HUES64 (cell line): ENCODE results near the gene NUDT4.

Source experiments
- H3K27ac ChIP-seq: 2 replicates; pipeline ENCODE4 v1.7.0; 2013; ENCODE audit warnings: low read depth, low read length, inconsistent platforms
- H3K27me3 ChIP-seq: 2 replicates; pipeline ENCODE4 v1.6.1; 2013; ENCODE audit warnings: mild to moderate bottlenecking, low read length; ENCODE audit not compliant: insufficient read depth
- H3K36me3 ChIP-seq: 2 replicates; pipeline ENCODE4 v1.6.1; 2013; ENCODE audit warnings: mild to moderate bottlenecking, low read length; ENCODE audit not compliant: insufficient read depth
- H3K4me1 ChIP-seq: 2 replicates; pipeline ENCODE4 v1.6.1; 2013; ENCODE audit warnings: mild to moderate bottlenecking, low read length, moderate library complexity; ENCODE audit not compliant: insufficient read depth
- H3K4me3 ChIP-seq: 2 replicates; pipeline ENCODE4 v1.5.1; 2013; ENCODE audit warnings: mild to moderate bottlenecking, low read length, moderate library complexity
- H3K9ac ChIP-seq: 2 replicates; pipeline ENCODE4 v1.6.1; 2013; ENCODE audit warnings: mild to moderate bottlenecking, low read depth, low read length
- H3K9me3 ChIP-seq: 2 replicates; pipeline ENCODE4 v1.6.1; 2013; ENCODE audit warnings: low read depth, low read length; ENCODE audit not compliant: insufficient read depth
- WGBS: fragments of 150-250, 120-280 bp; methylation state at CpG from one replicate; pipeline ENCODE4 v1.1.7; 2013; ENCODE audit warnings: missing lambda C conversion rate; 5-methylcytosine and 5-hydroxymethylcytosine counted together

Gene NUDT4

GRCh38 chr12:93451423-93452158, 73.9 kb downstream of the NUDT4 start:
- H3K36me3 ChIP-seq: no peaks in the 10 kb centered on the region
- no peaks in the 10 kb centered on the region for H3K4me1 ChIP-seq
- no peak overlapping the region for H3K4me3 ChIP-seq
- H3K27ac ChIP-seq: no peak overlapping the region
- H3K9ac ChIP-seq: no peak overlapping the region
- no peaks in the 10 kb centered on the region for H3K9me3 ChIP-seq
- 91% methylated on average over 3 of the region's 3 CpGs for WGBS
- H3K27me3 ChIP-seq: no peaks in the 10 kb centered on the region

GRCh38 chr12:93453633-93454032, 75.9 kb downstream of the NUDT4 start:
- Histone ChIP-seq H3K4me1 (no peaks in the 10 kb centered on the region), H3K27me3 (no peaks in the 10 kb centered on the region), H3K27ac (no peak overlapping the region), H3K4me3 (no peak overlapping the region), H3K36me3 (no peaks in the 10 kb centered on the region), H3K9me3 (no peaks in the 10 kb centered on the region), H3K9ac (no peak overlapping the region)
- WGBS: 90% methylated on average over 5 of the region's 5 CpGs

- 89% methylated on average over 1 of the region's 2 CpGs for WGBS
Measured at GRCh38 chr12:93456077-93456476, 78.4 kb downstream of the NUDT4 start.

More at GRCh38 chr12:93456077-93456476, 78.4 kb downstream of the NUDT4 start:
- Histone ChIP-seq H3K27me3 (no peaks in the 10 kb centered on the region), H3K27ac (no peak overlapping the region), H3K36me3 (no peaks in the 10 kb centered on the region), H3K9ac (no peak overlapping the region), H3K4me3 (no peak overlapping the region), H3K9me3 (no peaks in the 10 kb centered on the region), H3K4me1 (no peaks in the 10 kb centered on the region)
